PC-3 (cell line): ENCODE data around the gene SPATA46.

Experiments used
- EZH2 ChIP-seq: fragments of 300-600 bp; sonication (generic); IDR thresholded peaks from one replicate; pipeline ENCODE4 v1.6.1; 2017; ENCODE audit warnings: antibody characterized with exemption, mild to moderate bottlenecking, low read length; ENCODE audit not compliant: unreplicated experiment
- TF ChIP-seq, protein P1 (sequence below): fragments of 300-600 bp; sonication (generic); conservative IDR thresholded peaks from 2 replicates; pipeline ENCODE4 v1.5.1; 2017; ENCODE audit warnings: antibody characterized with exemption, low read depth, mild to moderate bottlenecking, low read length

GRCh38 chr1:162381941-162382750, 5.5 kb upstream of the SPATA46 start:
- TF ChIP-seq, protein P1, sequence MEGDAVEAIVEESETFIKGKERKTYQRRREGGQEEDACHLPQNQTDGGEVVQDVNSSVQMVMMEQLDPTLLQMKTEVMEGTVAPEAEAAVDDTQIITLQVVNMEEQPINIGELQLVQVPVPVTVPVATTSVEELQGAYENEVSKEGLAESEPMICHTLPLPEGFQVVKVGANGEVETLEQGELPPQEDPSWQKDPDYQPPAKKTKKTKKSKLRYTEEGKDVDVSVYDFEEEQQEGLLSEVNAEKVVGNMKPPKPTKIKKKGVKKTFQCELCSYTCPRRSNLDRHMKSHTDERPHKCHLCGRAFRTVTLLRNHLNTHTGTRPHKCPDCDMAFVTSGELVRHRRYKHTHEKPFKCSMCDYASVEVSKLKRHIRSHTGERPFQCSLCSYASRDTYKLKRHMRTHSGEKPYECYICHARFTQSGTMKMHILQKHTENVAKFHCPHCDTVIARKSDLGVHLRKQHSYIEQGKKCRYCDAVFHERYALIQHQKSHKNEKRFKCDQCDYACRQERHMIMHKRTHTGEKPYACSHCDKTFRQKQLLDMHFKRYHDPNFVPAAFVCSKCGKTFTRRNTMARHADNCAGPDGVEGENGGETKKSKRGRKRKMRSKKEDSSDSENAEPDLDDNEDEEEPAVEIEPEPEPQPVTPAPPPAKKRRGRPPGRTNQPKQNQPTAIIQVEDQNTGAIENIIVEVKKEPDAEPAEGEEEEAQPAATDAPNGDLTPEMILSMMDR = no peak
- no peak for TF ChIP-seq EZH2
